GM18868 (cell line): ENCODE results near the gene RSBN1.

ENCODE experiments used
- ATAC-seq: cut with Tn5 transposase; IDR thresholded peaks from one replicate; pipeline ENCODE4 v1.9.1; 2021; ENCODE audit warnings: mild to moderate bottlenecking, moderate library complexity; ENCODE audit not compliant: unreplicated experiment

Gene RSBN1

DNA sequence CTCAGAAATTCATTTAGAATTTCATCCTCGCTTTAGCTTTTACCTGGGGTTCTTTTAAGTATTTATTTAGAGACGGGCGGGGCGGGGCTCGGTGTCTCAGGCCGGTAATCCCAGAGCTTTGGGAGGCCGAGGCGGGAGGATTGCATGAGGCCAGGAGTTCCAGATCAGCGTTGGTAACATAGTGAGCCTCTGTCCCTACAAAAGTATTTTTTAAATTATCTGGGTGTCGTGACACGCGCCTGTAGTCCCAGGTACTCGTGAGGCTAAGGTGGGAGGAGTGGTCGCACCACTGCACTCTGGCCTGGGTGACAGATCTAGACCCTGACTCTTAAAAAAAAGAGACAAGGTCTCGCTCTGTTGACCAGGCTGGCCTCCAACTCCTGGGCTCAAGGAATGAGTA is 942 bp upstream of the RSBN1 start:
- ATAC-seq: no peak

DNA sequence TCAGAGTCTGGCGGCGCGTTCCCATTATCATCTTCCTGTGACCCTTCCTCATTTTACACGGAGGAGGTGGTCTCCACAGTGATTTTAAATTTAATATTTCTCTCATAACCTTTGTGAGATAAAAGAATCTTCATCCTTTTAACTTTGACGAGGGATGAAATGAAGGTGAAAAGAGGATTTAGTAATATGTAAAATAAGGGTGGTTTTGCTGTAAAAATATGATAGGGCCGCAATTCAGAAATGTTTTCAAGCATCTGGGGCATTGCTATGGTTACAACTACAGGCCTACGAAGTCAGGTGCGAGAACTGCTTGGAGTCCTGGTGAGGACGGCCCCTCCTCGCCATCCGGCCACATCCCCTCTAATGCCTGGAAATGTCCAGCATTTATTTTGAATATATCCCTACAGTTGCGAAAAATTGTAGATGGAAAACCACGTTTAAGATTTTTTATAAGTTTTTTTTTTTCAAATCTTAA is 422 bp upstream of the RSBN1 start:
- ATAC-seq: no peak

- peak; percentile 15 for ATAC-seq
These were observed 954 bp downstream of the RSBN1 start for GRCh38 chr1:113811156-113811887.

DNA sequence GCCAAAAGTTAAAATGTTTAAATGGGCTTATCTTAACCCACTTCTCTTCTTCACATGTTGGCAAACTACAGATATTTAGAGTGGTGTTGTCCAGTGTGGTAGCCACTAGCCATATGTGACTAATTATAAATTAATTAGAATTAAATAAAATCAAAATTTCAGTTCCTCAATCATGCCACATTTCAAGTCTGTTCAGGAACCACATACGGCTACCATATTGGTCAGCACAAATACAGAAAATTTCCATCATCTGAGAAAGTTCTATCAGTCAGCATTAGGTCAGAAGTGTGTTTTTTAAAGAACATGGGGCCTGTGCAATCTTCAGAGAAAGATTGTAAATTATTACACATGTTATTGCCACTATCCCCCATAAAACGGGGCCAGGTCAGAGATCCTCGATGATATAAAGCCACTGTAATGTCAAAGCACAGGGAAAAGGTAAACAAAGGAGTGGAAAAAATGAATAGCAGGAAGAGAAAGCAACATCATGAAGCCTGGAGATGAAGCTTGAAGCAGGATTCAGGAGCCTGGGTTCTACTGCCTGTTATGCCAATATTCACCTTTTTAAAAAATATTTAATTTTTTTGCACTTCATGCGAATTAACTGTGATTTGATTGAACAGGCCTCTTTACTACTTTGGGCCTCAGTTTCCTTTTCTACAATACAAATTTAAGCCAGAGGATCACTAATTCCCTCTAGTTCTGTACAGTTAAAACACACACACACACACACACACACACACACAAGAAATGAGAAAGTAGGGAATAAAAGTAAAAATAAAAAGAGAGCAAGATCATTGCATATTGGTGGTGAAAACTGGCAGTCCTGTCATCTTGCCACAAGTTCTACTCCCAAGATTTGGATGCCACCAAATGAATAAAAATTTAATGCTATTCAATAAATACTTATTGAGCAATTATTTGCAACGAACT is 2.3 kb downstream of the RSBN1 start:
- no peak for ATAC-seq

DNA sequence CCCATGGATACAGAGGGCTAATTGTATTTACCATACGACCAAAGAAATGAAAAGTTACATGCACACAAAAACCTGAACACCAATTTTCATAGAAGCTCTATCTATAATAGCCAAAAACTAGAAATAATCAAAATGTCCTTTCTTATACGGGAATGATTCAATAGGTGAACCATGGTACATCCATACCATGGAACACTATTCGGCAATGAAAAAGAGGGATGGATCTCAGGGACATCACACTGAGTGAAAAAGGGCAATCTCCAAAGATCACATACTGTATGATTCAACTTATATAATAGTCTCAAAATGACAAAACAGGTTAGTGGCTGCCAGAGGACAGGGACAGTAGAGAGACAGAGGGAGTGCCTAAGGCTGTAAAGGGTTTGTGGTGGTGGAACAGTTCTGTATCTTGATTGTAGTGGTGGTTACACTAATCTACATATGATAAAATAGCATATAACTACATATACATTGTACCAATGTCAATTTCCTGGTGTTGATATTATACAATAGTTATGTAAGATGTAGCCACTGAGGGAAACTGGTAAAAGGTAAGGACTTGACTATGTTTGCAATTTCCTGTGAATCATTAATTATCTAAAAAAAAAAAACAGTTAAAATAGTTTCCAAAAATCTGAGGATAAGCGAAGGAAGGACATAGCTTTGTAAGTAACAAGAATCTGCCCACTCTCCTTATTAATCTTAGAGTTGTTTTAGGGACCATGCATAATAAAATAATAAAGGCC is 3.7 kb downstream of the RSBN1 start:
- ATAC-seq: no peak

DNA sequence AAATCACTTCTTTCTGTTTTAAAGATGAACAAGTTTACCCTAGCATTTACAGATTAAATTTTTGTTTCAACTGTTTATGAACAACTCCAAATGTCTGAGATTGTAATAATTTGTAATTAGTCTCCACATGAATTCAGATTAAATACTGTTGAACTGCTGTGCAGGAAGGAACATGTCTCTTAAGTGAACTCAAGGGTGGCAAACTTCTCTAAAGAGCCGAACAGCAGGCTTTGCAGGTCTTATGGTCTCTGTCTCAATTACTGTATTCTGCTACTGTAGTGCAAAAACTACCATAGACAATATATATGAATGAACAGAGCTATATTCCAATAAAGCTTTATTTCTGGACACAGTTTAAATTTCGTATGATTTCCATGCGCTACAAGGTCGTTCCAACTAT is 6.6 kb downstream of the RSBN1 start:
- ATAC-seq: no peak

GRCh38 chr1:113805256-113805531 is 7.1 kb downstream of the RSBN1 start:
- ATAC-seq: no peak

DNA sequence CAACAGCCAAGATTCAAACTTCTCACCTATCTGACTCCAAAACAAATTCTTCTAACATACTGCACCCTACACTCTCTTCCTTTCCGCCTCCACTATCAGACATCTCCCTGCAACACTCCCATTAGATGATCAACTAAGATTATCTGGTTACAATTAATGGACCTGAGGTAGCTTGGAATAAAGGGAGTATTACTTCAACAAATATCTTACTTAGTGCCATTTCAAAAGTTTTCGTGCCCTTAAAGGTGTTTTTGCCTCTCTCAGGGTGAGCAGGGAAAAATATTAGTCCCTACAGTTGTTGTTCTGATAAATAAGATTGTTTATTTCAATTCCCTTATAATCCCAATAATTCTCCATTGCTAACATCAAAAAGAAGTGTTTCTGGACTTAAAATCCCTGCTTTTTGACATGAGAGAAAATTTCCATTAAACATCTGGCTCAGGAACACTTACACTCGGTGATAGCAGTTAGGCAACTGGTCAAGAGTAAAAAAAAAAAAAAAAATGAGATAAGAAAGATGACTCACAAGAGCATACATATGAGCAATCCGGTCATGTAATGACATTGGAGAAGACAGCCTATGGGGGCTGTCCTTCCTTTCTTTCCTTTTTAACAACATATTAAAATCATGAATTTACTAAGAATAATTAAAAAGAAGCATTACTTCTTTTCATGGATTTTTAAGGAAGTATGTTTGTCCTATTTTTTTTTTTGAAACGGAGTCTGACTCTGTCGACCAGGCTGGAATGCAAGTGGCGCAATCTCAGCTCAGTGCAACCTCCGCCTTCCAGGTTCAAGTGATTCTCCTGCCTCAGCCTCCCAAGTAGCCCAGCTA is 7.6 kb downstream of the RSBN1 start:
- ATAC-seq: no peak

GRCh38 chr1:113802367-113803007 is 9.8 kb downstream of the RSBN1 start:
- no peak for ATAC-seq

DNA sequence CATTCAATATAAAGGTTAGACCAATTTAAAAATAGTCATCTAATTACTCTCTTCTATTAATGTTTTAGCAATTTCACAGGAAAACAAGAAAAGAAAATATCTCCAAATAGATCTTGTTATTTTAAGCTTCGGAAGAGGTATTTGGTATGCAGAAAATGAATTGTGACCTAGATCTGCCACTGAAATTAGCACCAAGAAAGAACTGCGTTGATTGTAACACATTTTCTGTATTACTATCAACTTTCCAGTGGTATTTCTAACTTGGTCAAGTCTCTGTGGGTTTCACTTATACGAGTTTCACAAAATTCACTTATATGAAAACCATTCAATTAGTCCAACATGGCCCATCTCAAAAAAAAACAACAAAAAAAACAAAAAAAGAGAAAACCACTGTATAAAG is 11.8 kb downstream of the RSBN1 start:
- no peak for ATAC-seq

GRCh38 chr1:113797472-113797871 is 14.8 kb downstream of the RSBN1 start:
- ATAC-seq: no peak

GRCh38 chr1:113793878-113794834 is 18.1 kb downstream of the RSBN1 start:
- ATAC-seq: no peak

GRCh38 chr1:113792986-113793385 is 19.3 kb downstream of the RSBN1 start:
- ATAC-seq: no peak

DNA sequence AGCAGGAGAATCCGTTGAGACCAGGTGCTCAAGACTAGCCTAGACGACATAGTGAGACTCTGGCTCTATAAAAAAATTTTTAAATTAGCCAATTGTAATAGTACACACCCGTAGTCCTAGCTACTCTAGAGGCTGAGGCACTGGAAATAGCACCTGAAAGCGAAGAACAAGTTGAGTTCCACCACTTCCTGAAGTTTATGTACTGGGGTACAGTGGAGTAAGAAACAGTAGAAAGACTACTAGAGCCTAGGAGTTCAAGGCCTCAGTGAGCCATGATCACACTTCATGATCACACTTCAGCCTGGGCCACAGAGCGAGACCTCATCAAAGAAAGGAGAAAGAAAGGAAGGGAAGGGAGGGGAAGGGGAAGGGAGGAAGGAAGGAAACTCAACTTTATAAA is 19.8 kb downstream of the RSBN1 start:
- ATAC-seq: no peak

GRCh38 chr1:113788802-113789201 is 23.5 kb downstream of the RSBN1 start:
- no peak for ATAC-seq

DNA sequence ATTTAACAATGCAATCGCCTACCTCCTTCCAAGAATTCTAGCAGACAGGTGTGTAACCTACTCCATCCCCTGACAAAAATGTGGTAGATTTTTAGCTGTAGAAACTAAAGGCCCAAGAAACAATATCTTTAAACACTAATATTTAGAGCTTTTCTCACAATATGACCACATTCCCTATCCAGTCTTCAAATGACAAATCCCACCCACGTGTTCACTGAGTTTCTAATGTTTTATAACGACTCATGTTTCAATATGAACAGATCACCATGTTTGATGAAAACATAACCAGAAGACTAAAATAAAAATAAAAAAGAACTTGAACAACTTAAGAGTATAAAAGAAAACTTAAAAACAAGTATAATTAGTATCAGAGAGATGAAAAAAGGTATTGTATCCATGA is 24.6 kb downstream of the RSBN1 start:
- no peak for ATAC-seq

DNA sequence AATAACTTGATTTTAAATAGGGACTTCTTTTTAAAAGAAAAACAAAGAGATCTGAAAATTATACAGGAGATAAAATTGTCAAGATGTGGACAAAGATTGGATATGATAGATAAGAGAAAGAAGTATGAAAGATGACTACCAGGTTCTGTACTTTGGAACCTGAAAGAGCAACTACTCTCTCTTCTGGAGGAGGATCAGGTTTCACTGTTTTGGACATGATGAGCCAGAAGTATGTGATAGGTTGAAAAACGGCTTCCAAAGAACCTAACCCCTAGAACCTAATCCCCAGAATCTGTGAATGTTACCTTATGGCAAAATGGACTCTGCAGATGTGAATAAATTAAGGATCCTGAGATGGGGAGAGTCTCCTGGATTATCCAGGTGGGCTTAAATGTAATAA is 26.2 kb downstream of the RSBN1 start:
- no peak for ATAC-seq

DNA sequence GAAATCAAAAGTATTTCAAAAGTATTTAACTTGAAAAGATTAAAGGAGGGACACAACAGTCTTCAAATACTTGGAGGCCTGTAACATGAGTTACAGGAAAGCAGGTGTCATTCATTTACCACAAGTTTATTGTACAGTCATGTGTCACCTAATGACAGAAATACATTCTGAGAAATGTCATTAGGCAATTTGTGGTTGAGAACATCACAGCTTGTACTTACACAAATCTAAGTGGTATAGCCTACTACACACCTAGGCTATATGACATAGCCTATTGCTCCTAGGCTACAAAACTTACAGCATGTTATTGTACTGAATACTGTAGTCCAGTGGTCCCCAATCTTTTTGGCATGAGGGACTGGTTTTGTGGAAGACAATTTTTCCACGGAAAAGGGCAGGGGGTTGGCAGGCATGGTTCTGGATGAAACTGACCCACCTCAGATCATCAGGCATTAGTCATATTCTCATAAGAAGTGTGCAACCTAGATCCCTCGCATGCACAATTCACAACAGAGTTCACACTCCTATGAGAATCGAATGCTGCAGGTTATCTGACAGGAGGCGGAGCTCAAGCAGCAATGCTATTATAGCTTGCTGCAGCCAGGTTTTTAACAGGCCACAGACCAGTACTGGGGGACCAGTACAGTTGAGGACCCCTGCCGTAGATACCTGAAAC is 28.0 kb downstream of the RSBN1 start:
- ATAC-seq: peak; percentile 80
